ENCODE results near the gene MPO.

MPO gene

GRCh38 chr17:58229384-58229783, 51.4 kb downstream of the MPO start:
- Histone ChIP-seq H3K27me3 (replicated peaks; ENCODE audit: control insufficient read depth, insufficient read depth, low read length) (no peaks in the 10 kb centered on the region), H3K4me3 (replicated peaks; ENCODE audit: low read depth, low read length) (no peak overlapping the region), H3K36me3 (ENCODE audit: control insufficient read depth, insufficient read depth, low read length) (no peaks in the 10 kb centered on the region)
- TF ChIP-seq CTCF (IDR thresholded peaks at IDR 0.05; ENCODE audit: insufficient read depth, low read length, poor library complexity, severe bottlenecking), result no peak
- no peak for DNase-seq (ENCODE audit: extremely low read depth, insufficient read length)

- no peak for DNase-seq (ENCODE audit: extremely low read depth, insufficient read length)
- no peaks in the 10 kb centered on the region for H3K36me3 ChIP-seq (ENCODE audit: control insufficient read depth, insufficient read depth, low read length)
- no peaks in the 10 kb centered on the region for H3K27me3 ChIP-seq (replicated peaks; ENCODE audit: control insufficient read depth, insufficient read depth, low read length)
- no peak overlapping the region for H3K4me3 ChIP-seq (replicated peaks; ENCODE audit: low read depth, low read length)
- TF ChIP-seq CTCF (IDR thresholded peaks at IDR 0.05; ENCODE audit: insufficient read depth, low read length, poor library complexity, severe bottlenecking), result no peak
Observed at GRCh38 chr17:58228679-58229078, 52.1 kb downstream of the MPO start.

- no peak for DNase-seq (ENCODE audit: extremely low read depth, insufficient read length)
- Histone ChIP-seq H3K36me3 (ENCODE audit: control insufficient read depth, insufficient read depth, low read length) (no peaks in the 10 kb centered on the region), H3K4me3 (replicated peaks; ENCODE audit: low read depth, low read length) (no peak overlapping the region), H3K27me3 (replicated peaks; ENCODE audit: control insufficient read depth, insufficient read depth, low read length) (no peaks in the 10 kb centered on the region)
- no peak for TF ChIP-seq CTCF (IDR thresholded peaks at IDR 0.05; ENCODE audit: insufficient read depth, low read length, poor library complexity, severe bottlenecking)
Observed at GRCh38 chr17:58227733-58228132, 53.0 kb downstream of the MPO start.

GRCh38 chr17:58224315-58224714, 56.4 kb downstream of the MPO start:
- Histone ChIP-seq H3K36me3 (ENCODE audit: control insufficient read depth, insufficient read depth, low read length) (no peaks in the 10 kb centered on the region), H3K4me3 (replicated peaks; ENCODE audit: low read depth, low read length) (no peak overlapping the region), H3K27me3 (replicated peaks; ENCODE audit: control insufficient read depth, insufficient read depth, low read length) (no peaks in the 10 kb centered on the region)
- no peak for DNase-seq (ENCODE audit: extremely low read depth, insufficient read length)
- TF ChIP-seq CTCF (IDR thresholded peaks at IDR 0.05; ENCODE audit: insufficient read depth, low read length, poor library complexity, severe bottlenecking), result no peak
